Fibroblast of skin of back (primary cell): ENCODE data around the gene IFNGR1.

ENCODE experiments used
- DNase-seq: peaks from one replicate; pipeline ENCODE4 v3.0.0-alpha.2; 2013

The IFNGR1 gene

GRCh38 chr6:137173501-137173900 is 45.7 kb downstream of the IFNGR1 start, which contains the start of gene IL22RA2:
IL22RA2 (minus strand) TSS chr6:137173644; CDS start chr6:137161749, 11,895 bp downstream.
- DNase-seq: no peak

- DNase-seq: no peak
These were observed 46.3 kb downstream of the IFNGR1 start for GRCh38 chr6:137172734-137173431.

DNA sequence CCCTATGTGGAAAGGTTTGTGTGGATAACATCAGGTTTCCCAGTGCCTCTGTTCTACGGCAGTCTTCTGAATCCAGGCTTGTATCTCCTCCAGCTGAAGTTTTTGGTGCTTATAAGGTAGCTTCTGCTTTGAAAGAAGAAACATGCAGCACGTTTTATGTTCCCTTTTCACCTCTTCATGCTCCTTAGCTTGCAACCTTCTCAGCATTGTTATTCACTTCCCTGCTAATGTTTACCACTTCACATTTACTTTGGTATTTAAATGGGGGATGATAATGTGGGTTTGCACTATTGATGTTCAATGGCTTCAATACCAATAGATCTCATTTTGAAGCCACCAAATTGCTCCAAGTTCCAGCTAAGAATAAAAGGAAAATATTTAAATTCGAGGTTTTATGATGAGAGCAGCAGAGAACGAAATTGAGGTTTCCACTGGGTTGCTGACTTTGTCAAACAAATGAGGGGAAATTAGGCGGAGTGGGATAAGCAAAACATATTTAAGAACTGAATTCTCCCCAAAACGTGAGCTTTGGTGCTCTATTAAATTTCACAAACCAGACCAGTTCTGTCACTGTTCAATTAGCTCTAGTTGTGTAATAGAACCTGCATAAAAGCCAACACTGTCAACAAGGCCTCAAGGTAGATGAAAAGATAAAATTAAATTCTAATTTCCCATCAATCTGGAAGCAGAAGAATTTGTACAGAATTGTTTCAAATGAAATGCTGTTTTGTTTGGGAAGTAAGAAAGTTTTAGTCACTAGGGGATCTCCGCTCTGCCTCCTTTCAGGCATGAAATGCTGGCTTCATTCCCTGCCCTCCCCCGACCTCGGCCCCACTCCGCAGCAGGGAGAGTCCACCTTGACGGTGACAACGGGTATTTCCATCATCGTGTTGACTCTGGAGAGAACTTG is 47.1 kb downstream of the IFNGR1 start:
- DNase-seq: no peak

- no peak for DNase-seq
These were observed 48.2 kb downstream of the IFNGR1 start for GRCh38 chr6:137171053-137171374.

DNA sequence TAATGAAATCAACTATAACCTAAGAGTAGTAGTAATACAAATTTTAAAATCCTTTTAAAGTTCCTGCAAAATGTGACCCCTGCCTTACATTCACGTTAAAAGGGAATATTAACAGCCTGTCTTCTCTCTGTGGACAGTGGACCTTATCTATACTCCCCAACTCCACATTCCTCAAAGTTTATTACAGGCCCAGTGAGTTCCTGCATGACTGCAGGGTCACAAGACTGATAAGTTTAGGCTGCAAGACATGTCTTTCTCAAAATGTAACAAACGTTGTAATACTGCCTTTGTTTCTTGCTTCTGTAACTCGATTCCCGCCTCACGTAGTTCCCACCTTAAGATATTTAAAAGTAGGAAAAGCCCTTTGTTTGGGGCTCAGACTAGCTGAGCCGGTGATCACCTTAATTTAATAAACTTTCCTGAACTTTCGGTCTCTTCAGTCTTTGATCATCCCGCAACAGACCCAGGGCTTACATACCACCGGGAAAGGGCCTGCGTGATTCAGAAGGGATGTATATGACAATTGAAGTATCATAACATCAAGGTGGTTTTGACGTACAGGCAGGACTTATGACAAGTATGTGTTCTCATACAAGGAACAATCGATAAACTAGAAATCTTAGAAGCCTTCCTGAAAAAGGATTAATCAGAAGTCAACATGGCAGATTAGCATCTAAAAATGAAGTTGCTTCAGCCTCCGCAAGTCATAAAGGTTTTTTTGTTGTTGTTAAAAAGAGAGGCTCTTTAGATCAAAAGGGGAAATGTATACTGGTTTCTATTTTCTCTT is 48.7 kb downstream of the IFNGR1 start:
- DNase-seq: no peak

DNA sequence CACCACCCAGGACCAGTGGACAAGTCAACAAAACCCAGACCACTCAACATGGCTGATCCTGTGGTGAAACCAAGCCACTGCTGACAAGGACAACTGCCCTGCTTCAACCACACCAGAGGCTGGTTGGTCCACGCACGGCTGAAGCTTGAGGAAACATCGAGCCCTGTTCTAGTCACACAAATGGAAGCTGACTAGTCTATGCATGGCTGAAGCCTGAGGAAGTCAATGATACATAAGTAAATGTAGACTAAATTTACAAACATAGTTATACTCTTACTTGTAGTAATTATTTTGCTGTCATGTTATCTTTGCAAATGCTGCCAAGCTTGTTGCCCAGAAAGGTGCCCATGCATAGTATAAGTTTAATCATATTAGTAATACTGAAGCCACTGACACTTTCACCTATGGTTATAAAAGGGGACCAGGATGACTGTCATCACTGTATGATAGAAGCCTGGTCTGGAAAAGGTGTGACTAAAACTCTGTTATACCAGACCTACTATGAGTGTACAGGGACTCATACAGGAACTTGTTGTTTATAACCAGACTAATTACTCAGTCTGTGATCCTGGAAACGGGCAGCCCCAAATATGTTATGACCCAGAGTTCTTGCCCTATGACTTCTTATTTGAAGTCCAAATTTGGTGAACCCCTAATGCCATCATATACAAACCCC is 51.3 kb downstream of the IFNGR1 start:
- no peak for DNase-seq

DNA sequence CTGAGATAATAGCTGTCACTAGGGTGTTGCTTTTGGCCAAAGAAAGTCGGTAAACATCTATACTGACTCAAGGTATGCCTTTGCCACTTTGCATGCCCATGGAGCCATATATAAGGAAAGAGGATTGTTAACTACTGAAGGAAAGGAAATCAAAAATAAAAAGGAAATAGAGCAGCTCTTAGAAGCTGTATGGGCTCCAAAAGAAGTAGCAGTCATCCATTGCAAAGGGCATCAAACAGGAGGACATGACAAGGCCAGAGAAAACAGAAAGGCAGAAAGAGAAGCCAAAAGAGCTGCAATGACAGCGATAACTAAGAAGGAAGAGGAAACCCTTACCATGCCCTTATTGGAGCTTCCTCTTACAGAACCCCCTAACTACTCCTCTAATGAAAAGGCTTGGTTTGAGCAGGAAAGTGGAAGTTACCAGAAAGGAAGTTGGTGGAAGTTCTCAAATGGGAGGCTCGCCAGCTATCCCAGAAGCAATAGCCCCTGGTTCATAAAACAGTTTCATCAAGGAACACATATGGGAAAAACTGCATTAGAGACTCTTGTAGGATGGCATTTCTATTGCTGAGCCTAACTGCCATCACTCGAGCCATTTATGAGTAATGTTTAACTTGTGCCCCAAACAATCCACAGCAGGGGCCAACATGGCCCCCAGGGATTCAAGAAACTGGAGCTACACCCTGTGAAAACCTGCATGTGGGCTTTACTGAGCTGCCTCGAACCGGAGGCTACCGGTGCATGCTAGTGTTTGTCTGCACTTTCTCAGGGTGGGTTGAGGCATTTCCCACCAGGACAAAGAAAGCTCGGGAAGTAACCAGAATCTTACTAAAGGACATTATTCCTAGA is 52.7 kb downstream of the IFNGR1 start:
- DNase-seq: no peak

GRCh38 chr6:137165375-137166246 is 53.6 kb downstream of the IFNGR1 start:
- DNase-seq: no peak

DNA sequence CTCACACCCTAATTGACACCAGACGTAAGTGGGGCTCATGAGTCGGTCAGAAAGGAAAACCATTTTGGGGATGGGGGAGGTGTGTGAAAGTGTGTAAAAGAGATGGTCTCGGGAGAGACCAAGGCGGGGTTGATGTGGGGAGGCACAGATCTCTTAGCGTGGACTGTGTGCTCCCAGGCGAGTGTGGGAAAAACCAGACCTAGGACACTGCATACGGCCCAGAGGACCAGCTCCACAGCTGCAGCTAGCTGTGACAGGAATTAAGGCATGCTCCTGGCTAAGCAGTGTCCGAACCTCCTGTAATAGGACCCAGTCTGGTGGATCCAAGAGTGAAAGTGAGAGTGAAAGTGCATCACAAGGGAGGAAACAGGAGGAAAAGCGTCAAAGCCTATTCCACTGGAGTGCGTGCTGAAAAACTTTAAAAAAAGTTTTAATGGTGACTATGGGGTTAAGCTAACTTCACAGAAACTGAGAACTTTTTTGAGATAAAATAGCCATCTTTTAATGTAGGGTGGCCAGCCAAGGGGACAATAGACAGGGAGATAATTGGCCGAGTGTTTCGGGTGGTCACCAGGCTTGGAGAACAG is 55.4 kb downstream of the IFNGR1 start:
- DNase-seq: no peak

- DNase-seq: no peak
These were observed 56.4 kb downstream of the IFNGR1 start for GRCh38 chr6:137162692-137163306.

GRCh38 chr6:137161949-137162348 is 57.2 kb downstream of the IFNGR1 start:
- no peak for DNase-seq

DNA sequence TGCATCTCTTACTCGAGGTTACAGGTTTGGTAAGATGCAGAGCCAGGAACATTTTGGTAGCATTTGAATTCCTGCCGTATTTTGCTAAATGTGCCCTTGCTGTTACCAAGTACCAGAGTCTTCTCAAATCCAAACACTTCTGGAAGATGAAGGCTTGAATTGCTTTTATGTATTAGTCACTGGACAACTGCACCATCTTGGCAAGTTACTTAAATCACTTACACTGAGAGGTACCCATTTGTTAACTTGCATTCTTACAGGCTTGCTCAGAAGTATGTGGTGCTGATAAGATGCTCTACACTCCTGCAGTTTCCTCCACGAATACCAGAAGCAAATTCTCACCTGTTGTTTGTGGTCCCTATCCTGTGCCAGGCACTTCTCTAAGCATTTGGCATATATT is 58.4 kb downstream of the IFNGR1 start:
- peak; percentile 16 for DNase-seq

DNA sequence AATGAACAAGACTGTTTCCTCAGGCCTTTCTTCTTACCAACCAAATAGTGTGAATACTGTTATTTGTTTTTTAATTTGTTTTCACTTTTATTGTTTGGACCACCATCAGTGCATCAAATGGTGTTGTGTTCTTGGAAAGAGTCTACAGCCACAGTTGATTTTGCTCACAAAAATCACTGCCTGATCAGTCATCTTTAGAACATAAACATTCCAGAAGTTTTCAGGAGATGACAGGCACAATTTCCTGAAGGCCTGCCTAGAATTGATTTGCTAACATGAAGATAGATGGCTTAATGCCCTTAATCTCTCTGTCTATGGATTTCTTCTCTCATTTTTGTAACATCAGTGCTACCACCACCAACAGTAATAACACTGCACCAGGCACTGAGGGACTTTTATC is 59.3 kb downstream of the IFNGR1 start:
- peak; percentile 62 for DNase-seq

GRCh38 chr6:137157601-137158000 is 61.6 kb downstream of the IFNGR1 start:
- DNase-seq: no peak

DNA sequence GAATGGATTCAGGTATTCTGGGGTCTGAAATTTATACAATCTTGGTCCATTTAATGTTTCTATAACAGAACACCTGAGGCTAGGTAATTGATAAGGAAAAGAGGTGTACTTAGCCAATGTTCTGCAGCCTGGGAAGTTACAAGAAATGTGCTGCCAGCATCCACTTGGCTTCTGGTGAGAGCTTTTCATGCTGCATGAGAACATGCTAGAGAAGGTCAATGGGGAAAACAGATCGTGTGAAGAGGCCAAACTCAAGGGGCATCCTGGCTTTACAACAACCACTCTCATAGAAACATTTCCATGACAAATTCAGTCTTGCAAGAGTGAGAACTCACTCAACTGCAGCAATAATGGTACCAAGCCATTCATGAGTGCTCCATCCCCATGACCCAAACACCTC is 62.5 kb downstream of the IFNGR1 start:
- no peak for DNase-seq

GRCh38 chr6:137155830-137156229 is 63.4 kb downstream of the IFNGR1 start:
- DNase-seq: peak; percentile 14

DNA sequence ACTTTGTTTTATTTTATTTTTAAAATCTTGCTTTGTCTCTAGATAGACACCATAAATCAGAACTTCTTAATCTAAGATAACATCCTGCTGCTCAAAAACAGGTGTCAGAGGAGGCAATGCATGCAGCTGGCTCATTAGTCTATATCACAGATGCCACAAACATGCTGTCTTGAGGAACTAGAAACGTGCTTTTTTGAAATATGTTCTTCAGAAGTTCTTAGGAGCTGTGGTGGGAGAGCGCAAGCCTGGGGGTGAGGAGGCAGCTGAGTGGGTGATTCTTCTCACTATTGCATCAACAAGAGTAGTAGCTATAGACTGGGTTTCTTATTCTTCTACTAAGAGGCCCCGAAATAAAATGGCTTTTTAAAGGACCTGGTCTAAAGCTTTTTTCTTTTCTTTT is 69.1 kb downstream of the IFNGR1 start:
- no peak for DNase-seq

GRCh38 chr6:137149035-137149393 is 70.2 kb downstream of the IFNGR1 start:
- DNase-seq: no peak

- no peak for DNase-seq
These were observed 70.7 kb downstream of the IFNGR1 start for GRCh38 chr6:137148306-137149034.
